Liver (tissue), 3 donors: Measurements from ENCODE around the gene CXCL6.

Experiments used
- ATF3 ChIP-seq: IDR thresholded peaks from 2 replicates; pipeline ENCODE4 v1.6.1; 2016; ENCODE audit warnings: antibody characterized with exemption
- CTCF ChIP-seq: fragments of 150-350 bp; IDR thresholded peaks from 2 replicates; pipeline ENCODE4 v1.5.1; 2017; ENCODE audit warnings: improper control_type of control experiment, low read depth, low read length; ENCODE audit not compliant: missing input control
- GABPA ChIP-seq, 2 donors: IDR thresholded peaks in 1 of 2; conservative IDR thresholded peaks in 1 of 2; 2 replicates each; pipeline ENCODE4 v1.6.1; 2016; ENCODE audit warnings: antibody characterized with exemption in 2 of 2, mild to moderate bottlenecking in 1 of 2, moderate library complexity in 1 of 2
- JUND ChIP-seq, 2 donors: IDR thresholded peaks; 2 replicates each; pipeline ENCODE4 v1.6.1; 2016; ENCODE audit warnings: antibody characterized with exemption in 2 of 2
- MAX ChIP-seq: IDR thresholded peaks from 2 replicates; pipeline ENCODE4 v1.6.1; 2016; ENCODE audit warnings: antibody characterized with exemption
- RAD21 ChIP-seq, 2 donors: IDR thresholded peaks; 2 replicates each; pipeline ENCODE4 v1.6.1; 2016; ENCODE audit warnings: antibody characterized with exemption in 2 of 2, mild to moderate bottlenecking in 2 of 2
- REST ChIP-seq: IDR thresholded peaks from 2 replicates; pipeline ENCODE4 v1.6.1; 2016; ENCODE audit warnings: antibody characterized with exemption, mild to moderate bottlenecking
- SP1 ChIP-seq: IDR thresholded peaks from 2 replicates; pipeline ENCODE4 v1.6.1; 2018; ENCODE audit warnings: antibody characterized with exemption, mild to moderate bottlenecking
- TAF1 ChIP-seq: conservative IDR thresholded peaks from 2 replicates; pipeline ENCODE4 v1.6.1; 2016; ENCODE audit warnings: antibody characterized with exemption, mild to moderate bottlenecking
- YY1 ChIP-seq: IDR thresholded peaks from 2 replicates; pipeline ENCODE4 v1.6.1; 2016; ENCODE audit warnings: antibody characterized with exemption, mild to moderate bottlenecking
- donor health status: healthy.
- donor health status: healthy.

- TF ChIP-seq GABPA (IDR thresholded peaks at IDR 0.05 in 1 of 2, conservative IDR thresholded peaks at IDR 0.05 in 1 of 2) = no peak
- TF ChIP-seq CTCF = no peak
- TF ChIP-seq TAF1 = no peak
- no peak for TF ChIP-seq MAX
- TF ChIP-seq ATF3 = no peak
- TF ChIP-seq REST = no peak
- no peak for TF ChIP-seq RAD21 (IDR thresholded peaks at IDR 0.05)
- TF ChIP-seq SP1 = no peak
- TF ChIP-seq JUND (IDR thresholded peaks at IDR 0.05) = no peak
- no peak for TF ChIP-seq YY1
These were observed 17.4 kb downstream of the CXCL6 start for GRCh38 chr4:73853718-73854473.
